SK-N-SH treated with all-trans-retinoic acid at 6 μM for 48 hours (cell line): ENCODE data around the gene KCNB1.

ENCODE experiments used
- OSR1 ChIP-seq: fragments of 250-450 bp; sonication (Bioruptor Pico); IDR thresholded peaks from 2 replicates; pipeline ENCODE4 v1.8.0; 2022; ENCODE audit warnings: moderate library complexity, mild to moderate bottlenecking, inconsistent platforms
- PATZ1 ChIP-seq: fragments of 250-450 bp; sonication (Bioruptor Pico); IDR thresholded peaks from 2 replicates; pipeline ENCODE4 v1.8.0; 2020; ENCODE audit warnings: mild to moderate bottlenecking, moderate library complexity, borderline replicate concordance
- PPARA ChIP-seq: fragments of 250-450 bp; sonication (Bioruptor Pico); IDR thresholded peaks from 2 replicates; pipeline ENCODE4 v1.5.0; 2020; ENCODE audit warnings: mild to moderate bottlenecking, borderline replicate concordance
- SNAI2 ChIP-seq: fragments of 250-450 bp; sonication (Bioruptor Pico); IDR thresholded peaks from 2 replicates; pipeline ENCODE4 v1.5.0; 2020; ENCODE audit warnings: mild to moderate bottlenecking, moderate library complexity
- TSHZ2 ChIP-seq: fragments of 250-450 bp; sonication (Bioruptor Pico); IDR thresholded peaks from 2 replicates; pipeline ENCODE4 v1.5.0; 2020; ENCODE audit warnings: mild to moderate bottlenecking, moderate library complexity

GRCh38 chr20:49320460-49320859 is 162.0 kb downstream of the KCNB1 start:
- TF ChIP-seq OSR1 (no peak), PATZ1 (no peak), PPARA (CRISPR knock-in tag) (no peak), SNAI2 (CRISPR knock-in tag) (no peak), TSHZ2 (CRISPR knock-in tag) (no peak)
